Activated CD4-positive, alpha-beta T cell treated with anti-CD3 and anti-CD28 coated beads for 36 hours (primary cell): Measurements from ENCODE around the gene PNLIPRP1. TPM values are rescaled to one million over a fixed set of nuclear protein-coding genes. Genes with fewer than 3 reads are reported as not detected.

ENCODE experiments used
- ATAC-seq: fragments of 200-7000 bp; cut with Tn5 transposase; one replicate; pipeline ENCODE4 v1.10.0; 2021; ENCODE audit warnings: mild to moderate bottlenecking, moderate library complexity
- CTCF ChIA-PET: fragments of 350-600 bp; sonication (Branson Sonifier 250); formaldehyde crosslinking; loops from one replicate; lab custom pipeline; 2021; ENCODE audit warnings: antibody characterized with exemption; lab: Charles Lee
- POLR2A ChIA-PET: fragments of 350-600 bp; sonication (Branson Sonifier 250); formaldehyde crosslinking; loops from one replicate; lab custom pipeline; 2021; ENCODE audit warnings: antibody characterized with exemption, inconsistent platforms; lab: Charles Lee
- DNase-seq: peaks from one replicate; pipeline ENCODE4 v3.0.0-alpha.2; 2020
- H3K27ac Mint-ChIP-seq: one replicate; pipeline ENCODE4 v1.8.0; 2021; ENCODE audit warnings: mixed read lengths
- H3K27me3 Mint-ChIP-seq: one replicate; pipeline ENCODE4 v1.8.0; 2021; ENCODE audit warnings: mixed read lengths
- H3K36me3 Mint-ChIP-seq: one replicate; pipeline ENCODE4 v1.8.0; 2021; ENCODE audit warnings: low read depth, mixed read lengths
- H3K4me1 Mint-ChIP-seq: one replicate; pipeline ENCODE4 v1.8.0; 2021; ENCODE audit warnings: mixed read lengths
- H3K4me3 Mint-ChIP-seq: one replicate; pipeline ENCODE4 v1.8.0; 2021; ENCODE audit warnings: mild to moderate bottlenecking, moderate library complexity, mixed read lengths
- H3K9me3 Mint-ChIP-seq: one replicate; pipeline ENCODE4 v1.8.0; 2021; ENCODE audit warnings: low read depth, mixed read lengths
- intact Hi-C, 2 experiments: fragments of 100-400 bp; cut with DNase I in 1 of 2; cut with micrococcal nuclease in 1 of 2; formaldehyde crosslinking; loops; one replicate each; pipeline versions ENCODE4 v1.14.2 to v1.15.1; 2022 to 2024; cut with DNase I, micrococcal nuclease
- total RNA-seq, 2 experiments: library from RNA; stranded (reverse); gene quantifications; one replicate each; pipeline ENCODE4 v1.2.3, GENCODE V29; 2021

PNLIPRP1 gene
- total RNA-seq, 2 experiments from 2014 or later, result not detected

DNA sequence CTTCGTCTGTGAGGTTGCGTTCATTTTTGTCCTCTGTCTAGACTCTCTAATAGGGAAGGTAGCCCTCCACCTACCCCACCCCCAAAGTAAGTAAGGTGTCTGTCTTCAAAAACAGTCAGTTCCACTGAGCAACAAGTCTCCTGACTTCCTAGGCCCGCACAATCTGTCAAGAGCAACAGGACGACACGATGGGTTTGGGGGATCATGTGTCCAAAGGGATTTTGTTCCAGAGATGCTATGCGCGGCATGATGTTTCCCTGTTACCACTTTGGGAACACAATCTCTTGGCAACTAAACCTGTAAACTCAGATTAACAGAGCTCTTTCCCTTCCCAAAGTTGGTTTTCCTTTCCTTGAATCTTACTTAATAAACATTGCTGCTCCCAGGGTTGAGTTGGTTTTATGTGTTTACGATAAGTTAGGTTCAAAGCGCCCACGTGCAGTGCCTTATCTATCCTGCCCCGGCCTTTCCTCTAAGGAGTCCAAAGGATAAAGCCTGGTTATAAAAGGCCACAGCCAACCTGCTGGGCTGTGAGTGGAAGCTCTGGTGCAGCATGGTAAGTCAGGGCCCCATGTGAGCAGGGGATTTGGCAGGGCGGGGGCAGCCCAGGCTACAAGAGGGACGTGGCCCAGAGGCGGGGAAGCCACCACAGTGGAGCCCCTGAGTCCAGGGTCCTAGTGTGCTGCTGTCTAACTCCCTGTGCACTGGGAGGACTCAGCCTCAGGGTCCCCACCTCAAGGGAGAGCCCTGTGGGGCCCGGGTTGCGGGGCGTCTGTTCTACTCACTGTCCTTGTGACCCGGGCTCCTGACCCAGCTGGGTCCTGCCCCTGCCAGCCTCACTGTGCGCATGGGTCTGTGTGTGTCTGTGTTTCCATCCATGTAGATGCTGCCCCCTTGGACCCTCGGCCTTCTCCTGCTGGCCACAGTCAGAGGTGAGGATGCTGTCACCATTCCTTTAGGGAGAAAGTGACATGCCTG lies 30.0 kb downstream of the PNLIPRP1 start, which contains the start of gene PNLIPRP2:
PNLIPRP2 (plus strand) TSS at position 531 of the 978 bp plus-strand sequence.
- Mint-ChIP-seq H3K27ac (no peak within 1 kb of the TSS), H3K4me1 (no peaks in the 10 kb centered on the region), H3K36me3 (no peaks in the 10 kb centered on the region), H3K27me3 (peaks cover 16% of the 10 kb centered on the region), H3K4me3 (no peak within 1 kb of the TSS), H3K9me3 (no peaks in the 10 kb centered on the region)
- POLR2A ChIA-PET, result no interaction called here
- DNase-seq (no peak), ATAC-seq (no peak)
- CTCF ChIA-PET, result interaction anchor here (0.7 kb wide), 1 partner anchor 34 kb away, joined by 3 read pairs; no protein-coding TSS in a partner anchor
- intact Hi-C loops, result no loop called here

DNA sequence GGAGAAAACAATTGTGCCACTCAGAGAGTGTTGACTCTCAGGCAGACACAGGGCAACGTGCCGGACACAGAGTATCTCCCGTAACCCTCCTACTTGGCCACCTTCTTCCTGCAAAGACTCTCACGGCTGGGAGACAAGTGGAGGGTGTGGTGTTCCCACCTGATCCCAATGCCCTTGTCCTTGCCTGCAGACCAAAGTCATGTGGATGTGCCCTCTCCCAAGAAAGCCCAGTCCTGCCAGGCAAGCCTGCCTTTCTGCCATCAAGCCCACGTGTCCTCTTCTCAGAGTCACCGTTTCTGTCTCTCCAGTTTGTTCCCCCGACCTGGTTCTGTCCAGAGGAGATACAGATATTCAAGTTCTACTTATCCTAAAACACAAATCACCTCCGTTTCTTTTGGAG lies 30.7 kb downstream of the PNLIPRP1 start:
- H3K4me3 Mint-ChIP-seq, result no peak overlapping the region
- CTCF ChIA-PET, result no interaction called here
- DNase-seq, result no peak
- H3K27ac Mint-ChIP-seq, result no peak overlapping the region
- ATAC-seq, result no peak
- POLR2A ChIA-PET, result no interaction called here
- peaks cover 23% of the 10 kb centered on the region for H3K27me3 Mint-ChIP-seq
- intact Hi-C loops, result no loop called here
- no peaks in the 10 kb centered on the region for H3K36me3 Mint-ChIP-seq
- no peaks in the 10 kb centered on the region for H3K4me1 Mint-ChIP-seq
- no peaks in the 10 kb centered on the region for H3K9me3 Mint-ChIP-seq

DNA sequence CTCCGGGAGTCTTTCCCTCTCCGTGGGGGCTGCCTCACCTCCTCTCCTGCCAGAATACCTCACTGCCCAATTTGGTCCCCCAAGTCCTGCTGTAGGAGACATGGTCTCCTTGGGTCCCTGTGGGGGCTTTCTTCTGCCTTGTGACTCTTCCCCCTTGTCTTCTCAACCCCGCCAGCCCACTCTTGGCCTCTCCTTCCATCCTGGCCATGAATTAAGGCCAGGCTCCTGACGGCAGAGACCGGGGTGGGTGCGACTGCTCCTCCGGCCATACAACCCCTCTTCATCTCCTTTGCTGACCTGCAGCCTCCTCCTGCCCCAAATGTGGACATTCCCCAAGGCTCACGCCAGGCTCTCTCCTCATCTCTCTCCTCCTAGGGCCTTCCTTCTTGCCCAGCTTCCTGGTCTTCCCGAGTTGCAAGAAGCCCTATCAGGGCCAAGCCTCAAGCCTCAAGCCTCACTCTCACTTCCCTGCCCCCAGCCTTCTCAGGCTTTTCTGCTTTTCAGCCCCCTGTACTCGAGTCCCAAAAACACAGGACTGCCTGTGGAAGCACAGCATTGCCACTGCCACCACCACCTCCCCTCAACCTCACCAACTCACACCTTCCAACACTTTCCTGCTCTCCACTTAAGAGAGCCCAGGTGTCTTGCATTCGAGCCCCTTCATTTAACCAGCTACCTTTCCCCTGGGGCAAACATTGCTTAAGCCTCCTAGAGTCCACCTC lies 31.3 kb downstream of the PNLIPRP1 start:
- ATAC-seq, result no peak
- no peak overlapping the region for H3K27ac Mint-ChIP-seq
- peaks cover 26% of the 10 kb centered on the region for H3K27me3 Mint-ChIP-seq
- no peaks in the 10 kb centered on the region for H3K9me3 Mint-ChIP-seq
- H3K4me3 Mint-ChIP-seq, result no peak overlapping the region
- POLR2A ChIA-PET, result no interaction called here
- CTCF ChIA-PET, result no interaction called here
- H3K36me3 Mint-ChIP-seq, result no peaks in the 10 kb centered on the region
- no peak for DNase-seq
- H3K4me1 Mint-ChIP-seq, result no peaks in the 10 kb centered on the region
- intact Hi-C loops, result no loop called here

DNA sequence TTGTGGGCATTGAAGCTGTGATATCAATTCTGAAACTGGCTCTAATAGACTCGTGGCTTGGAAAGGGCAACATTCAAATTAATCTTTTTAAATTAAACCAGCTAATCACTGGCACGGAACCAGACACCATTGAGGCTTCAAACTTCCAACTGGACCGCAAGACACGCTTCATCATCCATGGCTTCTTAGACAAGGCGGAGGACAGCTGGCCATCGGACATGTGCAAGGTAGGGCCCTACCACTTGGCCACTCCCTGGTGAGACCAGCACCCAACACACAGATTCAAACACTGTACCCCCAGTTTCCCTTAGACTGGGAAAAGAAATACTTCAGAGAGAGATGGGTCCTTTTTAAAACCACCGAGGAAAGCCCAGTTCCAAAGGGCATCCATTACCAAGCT lies 35.1 kb downstream of the PNLIPRP1 start:
- intact Hi-C loops, result no loop called here
- ATAC-seq (no peak), DNase-seq (no peak)
- no peaks in the 10 kb centered on the region for H3K9me3 Mint-ChIP-seq
- ChIA-PET CTCF (interaction anchor here (0.7 kb wide), 2 partner anchors 30 to 163 kb away, joined by 3 read pairs; no protein-coding TSS in a partner anchor), POLR2A (no interaction called here)
- H3K4me1 Mint-ChIP-seq, result no peaks in the 10 kb centered on the region
- no peaks in the 10 kb centered on the region for H3K36me3 Mint-ChIP-seq
- no peak overlapping the region for H3K4me3 Mint-ChIP-seq
- peaks cover 34% of the 10 kb centered on the region for H3K27me3 Mint-ChIP-seq
- no peak overlapping the region for H3K27ac Mint-ChIP-seq

DNA sequence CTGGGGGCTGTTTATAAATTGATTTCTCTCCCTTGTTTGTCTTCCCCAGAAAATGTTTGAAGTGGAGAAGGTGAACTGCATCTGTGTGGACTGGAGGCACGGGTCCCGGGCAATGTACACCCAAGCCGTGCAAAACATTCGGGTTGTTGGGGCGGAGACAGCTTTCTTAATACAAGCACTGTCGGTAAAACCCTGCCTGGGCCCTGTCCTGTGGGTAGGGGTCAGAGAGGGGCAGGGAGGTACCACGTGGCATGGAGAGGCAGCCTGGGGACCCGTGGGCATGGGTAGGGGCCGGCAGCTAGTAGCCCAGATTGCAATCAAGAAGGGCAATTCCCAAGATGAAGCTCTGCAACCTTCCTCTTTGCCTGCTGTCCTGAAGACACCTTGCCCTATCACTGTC lies 36.1 kb downstream of the PNLIPRP1 start:
- CTCF ChIA-PET, result no interaction called here
- POLR2A ChIA-PET, result no interaction called here
- no peaks in the 10 kb centered on the region for H3K4me1 Mint-ChIP-seq
- H3K27ac Mint-ChIP-seq, result no peak overlapping the region
- peaks cover 32% of the 10 kb centered on the region for H3K27me3 Mint-ChIP-seq
- no peak overlapping the region for H3K4me3 Mint-ChIP-seq
- intact Hi-C loops, result no loop called here
- no peaks in the 10 kb centered on the region for H3K36me3 Mint-ChIP-seq
- H3K9me3 Mint-ChIP-seq, result no peaks in the 10 kb centered on the region
- DNase-seq (no peak), ATAC-seq (no peak)

DNA sequence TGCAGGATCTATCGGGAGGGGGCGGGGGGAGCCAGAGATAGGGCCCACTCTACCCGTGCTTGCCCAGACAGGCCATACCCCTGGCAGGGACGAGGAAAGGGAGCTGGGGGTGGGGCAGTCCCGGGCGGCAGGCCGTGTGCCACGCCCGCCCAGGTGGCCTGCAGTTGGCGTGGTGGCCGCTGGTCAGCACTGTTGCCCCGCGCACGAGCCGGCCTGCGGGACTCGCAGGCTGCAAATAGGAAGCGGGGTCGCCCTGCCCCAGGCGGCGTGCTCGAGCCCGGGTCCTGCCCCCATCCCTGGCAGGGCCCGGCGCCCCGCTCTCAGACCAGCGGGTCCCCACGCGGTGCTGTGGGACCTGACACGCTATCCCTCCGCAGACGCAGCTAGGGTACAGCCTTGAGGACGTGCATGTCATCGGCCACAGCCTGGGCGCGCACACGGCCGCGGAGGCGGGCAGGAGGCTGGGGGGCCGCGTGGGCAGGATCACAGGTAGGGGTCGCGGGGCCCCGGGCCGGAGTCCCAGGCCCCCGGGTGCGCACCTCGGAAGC lies 36.7 kb downstream of the PNLIPRP1 start:
- ATAC-seq, result no peak
- POLR2A ChIA-PET, result no interaction called here
- Mint-ChIP-seq H3K36me3 (no peaks in the 10 kb centered on the region), H3K4me1 (no peaks in the 10 kb centered on the region), H3K27ac (no peak overlapping the region), H3K4me3 (no peak overlapping the region), H3K27me3 (peaks cover 28% of the 10 kb centered on the region), H3K9me3 (no peaks in the 10 kb centered on the region)
- intact Hi-C loops, result no loop called here
- no peak for DNase-seq
- CTCF ChIA-PET, result interaction anchor here (0.6 kb wide), 1 partner anchor 55 kb away, joined by 3 read pairs; no protein-coding TSS in a partner anchor

DNA sequence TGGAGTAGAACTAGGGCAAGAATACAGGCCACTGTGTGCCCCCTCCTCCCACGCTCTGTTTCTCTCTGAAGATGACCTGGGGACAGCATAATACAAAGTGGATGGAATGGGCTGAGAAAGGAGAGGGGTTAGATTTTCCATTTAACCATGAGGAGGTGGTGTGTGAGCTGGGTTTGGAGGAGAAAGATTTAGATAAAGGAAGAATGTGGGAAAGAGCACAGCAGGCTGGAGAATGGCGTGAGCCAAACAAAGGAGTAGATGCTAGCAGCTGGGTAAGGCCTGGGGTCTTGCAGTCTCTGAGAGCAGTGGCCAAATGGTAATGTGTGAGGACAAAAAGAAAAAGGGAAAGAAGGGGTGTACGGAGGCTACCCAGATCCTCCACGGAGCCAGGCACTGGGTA lies 38.6 kb downstream of the PNLIPRP1 start:
- H3K4me3 Mint-ChIP-seq, result no peak overlapping the region
- no peaks in the 10 kb centered on the region for H3K9me3 Mint-ChIP-seq
- intact Hi-C loops, result no loop called here
- no peaks in the 10 kb centered on the region for H3K4me1 Mint-ChIP-seq
- H3K27me3 Mint-ChIP-seq, result peaks cover 31% of the 10 kb centered on the region
- no peak for DNase-seq
- H3K36me3 Mint-ChIP-seq, result no peaks in the 10 kb centered on the region
- H3K27ac Mint-ChIP-seq, result no peak overlapping the region
- POLR2A ChIA-PET, result no interaction called here
- CTCF ChIA-PET, result interaction anchor here (1.5 kb wide), 1 partner anchor 107 kb away, joined by 4 read pairs; no protein-coding TSS in a partner anchor
- ATAC-seq, result no peak

DNA sequence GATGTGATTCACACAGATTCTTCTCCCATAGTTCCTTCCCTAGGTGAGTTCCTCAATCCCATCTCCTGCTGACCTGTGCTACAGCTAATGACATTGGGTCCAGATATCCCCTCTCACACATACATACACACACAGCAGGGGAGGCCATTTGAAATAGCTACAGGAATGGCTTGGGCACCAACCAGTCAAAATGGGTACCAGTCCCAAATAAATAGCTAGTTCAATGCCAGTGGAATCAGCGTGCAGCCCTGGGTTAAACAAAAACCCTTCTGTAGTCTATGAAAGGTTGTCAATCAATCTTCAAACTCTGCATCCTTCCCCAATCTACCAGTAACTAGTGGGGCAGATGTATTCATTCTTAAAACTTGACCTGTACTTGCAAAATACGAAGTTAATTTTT lies 39.3 kb downstream of the PNLIPRP1 start:
- ChIA-PET POLR2A (no interaction called here), CTCF (interaction anchor here (1.5 kb wide), 1 partner anchor 108 kb away, joined by 4 read pairs; no protein-coding TSS in a partner anchor)
- intact Hi-C loops, result no loop called here
- no peak overlapping the region for H3K4me3 Mint-ChIP-seq
- ATAC-seq, result no peak
- no peaks in the 10 kb centered on the region for H3K36me3 Mint-ChIP-seq
- no peak overlapping the region for H3K27ac Mint-ChIP-seq
- H3K9me3 Mint-ChIP-seq, result no peaks in the 10 kb centered on the region
- no peaks in the 10 kb centered on the region for H3K4me1 Mint-ChIP-seq
- peaks cover 38% of the 10 kb centered on the region for H3K27me3 Mint-ChIP-seq
- DNase-seq, result no peak

DNA sequence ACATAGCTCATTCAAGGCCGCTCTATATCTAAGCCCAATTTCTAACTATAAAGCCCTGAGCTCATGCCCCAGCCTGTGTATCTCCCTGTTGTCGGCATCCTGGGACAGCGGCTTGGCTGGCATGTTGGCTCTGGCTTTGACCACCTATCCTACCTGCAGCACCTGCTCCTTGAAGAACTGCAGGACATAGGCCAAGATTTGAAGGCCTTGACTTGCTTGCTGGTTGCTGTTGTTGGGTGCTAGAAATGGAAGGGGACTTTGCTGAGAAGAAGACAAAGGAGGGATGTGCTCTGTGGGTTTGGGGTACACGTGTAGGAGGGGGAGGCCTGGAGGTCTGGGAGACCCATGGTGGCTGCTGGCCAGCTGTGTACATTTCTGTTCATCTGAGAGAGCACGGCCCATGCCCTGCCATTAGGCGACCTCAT lies 41.1 kb downstream of the PNLIPRP1 start:
- Mint-ChIP-seq H3K9me3 (no peaks in the 10 kb centered on the region), H3K36me3 (no peaks in the 10 kb centered on the region), H3K4me3 (no peak overlapping the region), H3K27ac (no peak overlapping the region), H3K27me3 (peaks cover 33% of the 10 kb centered on the region), H3K4me1 (no peaks in the 10 kb centered on the region)
- intact Hi-C loops, result no loop called here
- ChIA-PET CTCF (no interaction called here), POLR2A (no interaction called here)
- ATAC-seq (no peak), DNase-seq (no peak)

DNA sequence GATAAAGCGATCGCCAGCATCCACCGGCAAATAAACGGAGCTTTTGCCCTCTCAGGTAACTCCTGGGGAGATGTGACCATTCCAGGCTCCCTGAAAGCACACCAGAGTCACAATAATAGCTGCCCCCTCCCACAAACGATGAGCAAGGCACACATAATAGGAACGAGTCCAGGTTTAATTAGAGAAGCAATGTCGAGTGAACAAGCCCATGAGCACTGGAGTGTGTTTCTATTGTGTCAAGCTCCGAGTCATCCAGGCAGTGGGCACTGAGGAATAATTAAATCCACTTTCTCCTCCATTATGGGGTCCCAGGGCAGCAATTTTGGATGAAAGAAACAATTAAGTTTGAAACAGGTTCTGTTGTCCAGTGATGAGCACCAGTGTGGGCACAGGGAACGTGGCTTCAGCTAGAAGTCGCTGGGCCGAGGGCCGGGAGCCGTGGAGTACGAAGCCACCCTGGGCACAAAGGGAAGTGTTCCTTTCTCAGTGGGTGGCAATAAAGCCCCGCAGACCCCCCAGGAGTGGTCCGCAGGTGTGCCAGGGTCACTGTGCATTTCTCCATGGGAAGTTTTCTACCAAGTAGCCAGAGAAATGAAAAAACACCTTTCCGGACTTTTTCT lies 41.9 kb downstream of the PNLIPRP1 start:
- POLR2A ChIA-PET, result no interaction called here
- Mint-ChIP-seq H3K9me3 (no peaks in the 10 kb centered on the region), H3K27ac (no peak overlapping the region), H3K4me1 (no peaks in the 10 kb centered on the region), H3K27me3 (peaks cover 33% of the 10 kb centered on the region), H3K4me3 (no peak overlapping the region), H3K36me3 (no peaks in the 10 kb centered on the region)
- CTCF ChIA-PET, result interaction anchor here (0.6 kb wide), 1 partner anchor 595 kb away, joined by 3 read pairs; no protein-coding TSS in a partner anchor
- intact Hi-C loops, result no loop called here
- ATAC-seq (no peak), DNase-seq (no peak)

DNA sequence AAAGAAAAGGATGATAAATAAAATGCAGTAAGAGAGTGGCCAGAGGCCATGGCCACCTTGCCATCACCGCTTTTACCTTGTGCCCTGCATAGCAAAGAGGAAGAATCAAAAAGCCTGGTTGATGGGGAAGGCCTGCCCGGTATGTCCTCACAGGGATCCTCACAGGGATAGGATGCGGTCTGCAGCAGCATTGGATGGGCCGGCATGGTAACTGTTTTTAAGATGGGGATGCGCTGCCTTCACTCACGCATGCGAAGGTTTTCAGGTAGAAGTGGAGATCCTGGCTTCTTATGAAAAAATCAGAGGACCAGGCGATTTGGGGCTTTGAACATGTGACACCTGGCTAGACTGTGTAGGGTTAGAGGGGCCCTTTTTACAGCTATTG lies 42.4 kb downstream of the PNLIPRP1 start:
- no peaks in the 10 kb centered on the region for H3K9me3 Mint-ChIP-seq
- no peak overlapping the region for H3K4me3 Mint-ChIP-seq
- H3K27me3 Mint-ChIP-seq, result peaks cover 33% of the 10 kb centered on the region
- ChIA-PET CTCF (no interaction called here), POLR2A (no interaction called here)
- no peaks in the 10 kb centered on the region for H3K4me1 Mint-ChIP-seq
- no peaks in the 10 kb centered on the region for H3K36me3 Mint-ChIP-seq
- no peak overlapping the region for H3K27ac Mint-ChIP-seq
- ATAC-seq (no peak), DNase-seq (no peak)
- intact Hi-C loops, result no loop called here
